Fibroblast of lung (primary cell): ENCODE results near the gene IL17RA. TPM values are rescaled to one million over a fixed set of nuclear protein-coding genes. Genes with fewer than 3 reads are reported as not detected.

ENCODE experiments used
- DNase-seq, 2 donors: peaks; one replicate each; pipeline versions ENCODE4 v3.0.0 to v3.0.0-alpha.2; 2010; ENCODE audit warnings: low read depth in 2 of 2
- H2AFZ ChIP-seq: 2 replicates; pipeline ENCODE4 v1.5.1; 2012; ENCODE audit warnings: low read length, control low read depth, inconsistent platforms
- H3K27ac ChIP-seq: 2 replicates; pipeline ENCODE4 v1.5.1; 2011; ENCODE audit warnings: low read length, control low read depth; ENCODE audit not compliant: insufficient read depth
- H3K27me3 ChIP-seq: 2 replicates; pipeline ENCODE4 v1.5.1; 2011; ENCODE audit warnings: mild to moderate bottlenecking, low read length; ENCODE audit not compliant: control insufficient read depth, insufficient read depth
- H3K36me3 ChIP-seq: 2 replicates; pipeline ENCODE4 v1.5.1; 2011; ENCODE audit warnings: low read length; ENCODE audit not compliant: control insufficient read depth, insufficient read depth
- H3K4me1 ChIP-seq: 2 replicates; pipeline ENCODE4 v1.5.1; 2011; ENCODE audit warnings: low read length; ENCODE audit not compliant: control insufficient read depth, insufficient read depth; ENCODE audit errors: extremely low read depth
- H3K4me2 ChIP-seq: 2 replicates; pipeline ENCODE4 v1.5.1; 2011; ENCODE audit warnings: low read length, control low read depth; ENCODE audit not compliant: insufficient read depth; ENCODE audit errors: extremely low read depth
- H3K4me3 ChIP-seq, 4 experiments: fragments of 200-600 bp in 1 of 4; sonication (generic) in 1 of 4; replicated peaks in 1 of 4; 2 replicates each; pipeline ENCODE4 v1.5.1; 2011 to 2016; ENCODE audit warnings: low read length in 4 of 4, low read depth in 3 of 4, mild to moderate bottlenecking in 3 of 4, control low read depth in 2 of 4, inconsistent platforms in 1 of 4, mixed read lengths in 1 of 4; ENCODE audit not compliant: insufficient read depth in 1 of 4; ENCODE audit errors: control extremely low read depth in 1 of 4
- H3K79me2 ChIP-seq: 2 replicates; pipeline ENCODE4 v1.5.1; 2012; ENCODE audit warnings: mild to moderate bottlenecking, low read length, inconsistent platforms; ENCODE audit not compliant: control insufficient read depth, insufficient read depth
- H3K9ac ChIP-seq: 2 replicates; pipeline ENCODE4 v1.5.1; 2011; ENCODE audit warnings: mild to moderate bottlenecking, low read length, control low read depth; ENCODE audit not compliant: insufficient read depth
- H3K9me3 ChIP-seq: 2 replicates; pipeline ENCODE4 v1.5.1; 2012; ENCODE audit warnings: low read depth, low read length; ENCODE audit not compliant: control insufficient read depth, insufficient read depth
- H4K20me1 ChIP-seq: 2 replicates; pipeline ENCODE4 v1.5.1; 2011; ENCODE audit warnings: low read length; ENCODE audit not compliant: control insufficient read depth, insufficient read depth; ENCODE audit errors: extremely low read depth
- CTCF ChIP-seq, 2 donors: IDR thresholded peaks in 1 of 2; conservative IDR thresholded peaks in 1 of 2; 1 replicate in 1 of 2; 2 replicates in 1 of 2; pipeline ENCODE4 v1.5.1; 2011 to 2012; ENCODE audit warnings: low read length in 2 of 2, control low read depth in 1 of 2, inconsistent platforms in 1 of 2, low read depth in 1 of 2, mild to moderate bottlenecking in 1 of 2
- EZH2 ChIP-seq: IDR thresholded peaks from 2 replicates; pipeline ENCODE4 v1.5.1; 2012; ENCODE audit warnings: low read length, control low read depth, mild to moderate bottlenecking; ENCODE audit errors: missing control alignments
- polyA plus RNA-seq, 2 donors: library from polyadenylated mRNA; depleted of rRNA in 1 of 2; stranded (reverse) in 1 of 2; unstranded in 1 of 2; fragments of >200 nt; gene quantifications; 2 replicates each; pipeline ENCODE4 v1.2.1, GENCODE V29; 2011 to 2012; ENCODE audit warnings: missing spikeins in 1 of 2
- total RNA-seq: library from RNA; depleted of rRNA; stranded (reverse); fragments of >200 nt; gene quantifications from 2 replicates; pipeline ENCODE4 v1.2.1, GENCODE V29; 2014

IL17RA gene
- total and polyA plus RNA-seq, 2 donors (not counting 1 experiment from before 2014, with no cell fraction given): 5.3 to 7.1 TPM

- DNase-seq: no peak
- TF ChIP-seq CTCF (conservative IDR thresholded peaks at IDR 0.05 in 1 of 2, IDR thresholded peaks at IDR 0.05 in 1 of 2; ENCODE audit: low read depth in 1 of 2, low read length in 2 of 2): no peak
- no peak for TF ChIP-seq EZH2
Observed at GRCh38 chr22:17137170-17137569, 52.4 kb downstream of the IL17RA start.

GRCh38 chr22:17137861-17138425 lies 53.1 kb downstream of the IL17RA start:
- Histone ChIP-seq H3K4me3 (no peak overlapping the region), H3K36me3 (peaks cover 12% of the 10 kb centered on the region), H3K4me1 (no peaks in the 10 kb centered on the region), H3K9ac (no peak overlapping the region), H3K79me2 (no peaks in the 10 kb centered on the region), H3K27me3 (no peaks in the 10 kb centered on the region), H3K9me3 (no peaks in the 10 kb centered on the region), H3K4me2 (no peak overlapping the region), H2AFZ (no peak overlapping the region), H4K20me1 (no peaks in the 10 kb centered on the region), H3K27ac (no peak overlapping the region)
- DNase-seq: no peak
- no peak for TF ChIP-seq CTCF (conservative IDR thresholded peaks at IDR 0.05 in 1 of 2, IDR thresholded peaks at IDR 0.05 in 1 of 2; ENCODE audit: low read depth in 1 of 2, low read length in 2 of 2)
- TF ChIP-seq EZH2: no peak

More at GRCh38 chr22:17137170-17137569, 52.4 kb downstream of the IL17RA start:
- peaks cover 11% of the 10 kb centered on the region for H3K36me3 ChIP-seq
- no peaks in the 10 kb centered on the region for H4K20me1 ChIP-seq
- no peak overlapping the region for H3K9ac ChIP-seq
- H3K27me3 ChIP-seq: no peaks in the 10 kb centered on the region
- H3K4me1 ChIP-seq: no peaks in the 10 kb centered on the region
- no peaks in the 10 kb centered on the region for H3K9me3 ChIP-seq
- H3K4me3 ChIP-seq: no peak overlapping the region
- H3K79me2 ChIP-seq: no peaks in the 10 kb centered on the region
- H2AFZ ChIP-seq: no peak overlapping the region
- H3K27ac ChIP-seq: no peak overlapping the region
- no peak overlapping the region for H3K4me2 ChIP-seq

- no peak overlapping the region for H2AFZ ChIP-seq
- no peak overlapping the region for H3K27ac ChIP-seq
- H3K4me3 ChIP-seq: no peak overlapping the region
- TF ChIP-seq CTCF (conservative IDR thresholded peaks at IDR 0.05 in 1 of 2, IDR thresholded peaks at IDR 0.05 in 1 of 2; ENCODE audit: low read depth in 1 of 2, low read length in 2 of 2) (no peak), EZH2 (no peak)
- H3K4me1 ChIP-seq: no peaks in the 10 kb centered on the region
- H3K36me3 ChIP-seq: peaks cover 14% of the 10 kb centered on the region
- H3K9ac ChIP-seq: no peak overlapping the region
- no peak overlapping the region for H3K4me2 ChIP-seq
- H3K79me2 ChIP-seq: no peaks in the 10 kb centered on the region
- no peak for DNase-seq
- no peaks in the 10 kb centered on the region for H3K27me3 ChIP-seq
- H3K9me3 ChIP-seq: no peaks in the 10 kb centered on the region
- no peaks in the 10 kb centered on the region for H4K20me1 ChIP-seq
Observed at GRCh38 chr22:17138513-17138912, 53.7 kb downstream of the IL17RA start.
